DND-41 (cell line): ENCODE results near the gene BCL11A.

Source experiments
- CTCF ChIP-seq: IDR thresholded peaks from 2 replicates; pipeline ENCODE4 v1.5.1; 2012; ENCODE audit warnings: borderline replicate concordance, low read length, moderate library complexity, mild to moderate bottlenecking; ENCODE audit not compliant: poor library complexity, severe bottlenecking; ENCODE audit errors: extremely low read depth
- EZH2 ChIP-seq: IDR thresholded peaks from 3 replicates; pipeline ENCODE4 v1.6.1; 2012; ENCODE audit warnings: borderline replicate concordance, low read depth, mild to moderate bottlenecking, moderate library complexity, low read length, inconsistent platforms; ENCODE audit not compliant: severe bottlenecking

GRCh38 chr2:60530660-60531281 lies 22.7 kb downstream of the BCL11A start:
- TF ChIP-seq CTCF, result no peak
- no peak for TF ChIP-seq EZH2
